ENCODE results near the gene CROCC2.

GRCh38 chr2:240999873-241000541 lies 93.9 kb downstream of the CROCC2 start:
- TF ChIP-seq POLR2A (IDR thresholded peaks at IDR 0.05) = no peak
- TF ChIP-seq CTCF (IDR thresholded peaks at IDR 0.05) = peak in 1 of 3 donors; percentile 18

All from lower leg skin (tissue), 3 donors.